Breast epithelium (tissue), 4 donors: Measurements from ENCODE around the gene PPP4R4. TPM values are rescaled to one million over a fixed set of nuclear protein-coding genes. Genes with fewer than 3 reads are reported as not detected.

ENCODE experiments used
- DNase-seq, 2 donors: peaks; one replicate each; pipeline ENCODE4 v3.0.0-alpha.2; 2019; ENCODE audit warnings: low spot score in 2 of 2
- H3K27ac ChIP-seq, 2 donors: fragments of 200-600 bp; sonication (generic) in 1 of 2; one replicate each; pipeline ENCODE4 v1.5.1; 2016 to 2019; ENCODE audit warnings: mild to moderate bottlenecking in 1 of 2
- H3K27me3 ChIP-seq, 2 donors: fragments of 200-600 bp; sonication (generic) in 1 of 2; one replicate each; pipeline versions ENCODE4 v1.5.1 to v1.6.0; 2017 to 2019; ENCODE audit warnings: control low read depth in 1 of 2, mild to moderate bottlenecking in 1 of 2
- H3K36me3 ChIP-seq: fragments of 200-600 bp; one replicate; pipeline ENCODE4 v1.5.1; 2019
- H3K4me1 ChIP-seq, 2 donors: fragments of 200-600 bp; sonication (generic); one replicate each; pipeline ENCODE4 v1.5.1; 2016 to 2019; ENCODE audit warnings: control low read depth in 1 of 2
- H3K4me3 ChIP-seq, 3 donors: fragments of 200-600 bp; sonication (generic); 1 replicate in 2 of 3; 2 replicates in 1 of 3; pipeline ENCODE4 v1.5.1; 2016 to 2019; ENCODE audit warnings: mild to moderate bottlenecking in 3 of 3, moderate library complexity in 2 of 3
- H3K9me3 ChIP-seq, 2 donors: fragments of 200-600 bp; sonication (generic) in 1 of 2; one replicate each; pipeline ENCODE4 v1.5.1; 2016 to 2019; ENCODE audit warnings: control low read depth in 1 of 2
- POLR2A ChIP-seq: fragments of 450-650 bp; IDR thresholded peaks from one replicate; pipeline ENCODE4 v1.6.1; 2016; ENCODE audit warnings: antibody characterized with exemption, mild to moderate bottlenecking, moderate library complexity
- POLR2AphosphoS5 ChIP-seq, 3 donors: sonication (generic); formaldehyde crosslinking; IDR thresholded peaks; one replicate each; pipeline ENCODE4 v1.6.1; 2017; ENCODE audit warnings: antibody characterized with exemption in 3 of 3
- intact Hi-C: fragments of 100-400 bp; cut with DNase I; formaldehyde crosslinking; loops from one replicate; pipeline ENCODE4 v1.15.1; 2023; ENCODE audit warnings: low total_unique reads
- total RNA-seq, 3 donors: library from RNA; depleted of rRNA; stranded (reverse); fragments of >200 nt; gene quantifications; one replicate each; pipeline ENCODE4 v1.1.0, GENCODE V29; 2016
- TF ChIP-seq, protein P1 (sequence below), 3 donors: fragments of 450-650 bp; IDR thresholded peaks; one replicate each; pipeline ENCODE4 v1.5.1; 2016 to 2017; ENCODE audit warnings: antibody characterized with exemption in 3 of 3, mild to moderate bottlenecking in 3 of 3, moderate library complexity in 3 of 3

Gene PPP4R4
- total RNA-seq, 3 donors from 2014 or later = 0.48 to 7.9 (median 7.2) TPM

DNA sequence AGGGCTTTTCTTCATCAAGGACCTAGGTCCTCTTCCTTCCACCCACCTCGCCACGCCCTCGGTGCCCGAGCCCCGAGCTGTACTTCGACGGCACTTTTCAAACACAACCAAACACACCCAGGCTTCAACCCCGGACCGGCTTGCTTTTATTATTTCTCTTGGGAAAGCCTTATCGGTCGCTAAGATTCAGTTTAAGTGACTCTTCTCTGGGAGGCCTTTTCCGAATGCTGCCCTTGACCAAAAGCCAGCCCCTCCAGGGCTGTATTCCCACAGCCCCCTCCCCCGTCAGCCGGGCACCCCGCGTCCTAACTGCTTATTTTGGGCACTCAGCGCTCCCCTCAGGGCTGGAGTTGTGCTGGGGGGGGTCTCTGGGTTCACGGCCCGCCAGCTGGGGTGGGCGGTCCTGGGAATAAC is 644 bp upstream of the PPP4R4 start:
- no peak for DNase-seq
- Histone ChIP-seq H3K4me1 (peaks cover 5 to 6% of the 10 kb centered on the region in 2 donors), H3K4me3 (peak overlapping the region; percentile 53 to 85 (median 66)), H3K27me3 (peaks cover 0 to 11% of the 10 kb centered on the region in 2 donors), H3K27ac (peak overlapping the region; percentile 50 to 68), H3K9me3 (no peaks in the 10 kb centered on the region), H3K36me3 (no peaks in the 10 kb centered on the region)
- intact Hi-C loops = no loop called here
- TF ChIP-seq POLR2A (no peak), POLR2AphosphoS5 (IDR thresholded peaks at IDR 0.05) (no peak)
- TF ChIP-seq, protein P1, sequence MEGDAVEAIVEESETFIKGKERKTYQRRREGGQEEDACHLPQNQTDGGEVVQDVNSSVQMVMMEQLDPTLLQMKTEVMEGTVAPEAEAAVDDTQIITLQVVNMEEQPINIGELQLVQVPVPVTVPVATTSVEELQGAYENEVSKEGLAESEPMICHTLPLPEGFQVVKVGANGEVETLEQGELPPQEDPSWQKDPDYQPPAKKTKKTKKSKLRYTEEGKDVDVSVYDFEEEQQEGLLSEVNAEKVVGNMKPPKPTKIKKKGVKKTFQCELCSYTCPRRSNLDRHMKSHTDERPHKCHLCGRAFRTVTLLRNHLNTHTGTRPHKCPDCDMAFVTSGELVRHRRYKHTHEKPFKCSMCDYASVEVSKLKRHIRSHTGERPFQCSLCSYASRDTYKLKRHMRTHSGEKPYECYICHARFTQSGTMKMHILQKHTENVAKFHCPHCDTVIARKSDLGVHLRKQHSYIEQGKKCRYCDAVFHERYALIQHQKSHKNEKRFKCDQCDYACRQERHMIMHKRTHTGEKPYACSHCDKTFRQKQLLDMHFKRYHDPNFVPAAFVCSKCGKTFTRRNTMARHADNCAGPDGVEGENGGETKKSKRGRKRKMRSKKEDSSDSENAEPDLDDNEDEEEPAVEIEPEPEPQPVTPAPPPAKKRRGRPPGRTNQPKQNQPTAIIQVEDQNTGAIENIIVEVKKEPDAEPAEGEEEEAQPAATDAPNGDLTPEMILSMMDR (IDR thresholded peaks at IDR 0.05) = no peak

DNA sequence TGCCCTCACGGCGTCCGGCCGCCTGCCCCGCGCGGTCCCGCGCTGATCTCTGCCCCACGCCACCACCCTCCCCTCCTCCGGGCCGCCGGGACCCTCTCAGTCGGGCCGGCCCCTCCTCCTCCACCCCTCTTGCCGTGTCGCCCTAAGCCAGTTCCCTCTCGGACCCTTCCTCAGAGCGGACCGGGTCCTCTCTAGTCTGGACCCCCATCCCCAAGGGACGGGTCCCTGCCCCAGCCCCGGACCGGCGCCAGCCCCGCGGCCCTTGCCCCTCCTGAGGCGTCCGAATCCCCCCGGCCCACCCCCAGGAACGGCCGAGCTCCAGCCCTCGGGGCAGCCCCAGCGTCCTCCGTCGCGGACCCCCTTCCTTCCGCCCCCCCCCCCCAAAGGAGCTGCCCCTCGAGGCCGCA is 485 bp downstream of the PPP4R4 start:
- no peak for DNase-seq

DNA sequence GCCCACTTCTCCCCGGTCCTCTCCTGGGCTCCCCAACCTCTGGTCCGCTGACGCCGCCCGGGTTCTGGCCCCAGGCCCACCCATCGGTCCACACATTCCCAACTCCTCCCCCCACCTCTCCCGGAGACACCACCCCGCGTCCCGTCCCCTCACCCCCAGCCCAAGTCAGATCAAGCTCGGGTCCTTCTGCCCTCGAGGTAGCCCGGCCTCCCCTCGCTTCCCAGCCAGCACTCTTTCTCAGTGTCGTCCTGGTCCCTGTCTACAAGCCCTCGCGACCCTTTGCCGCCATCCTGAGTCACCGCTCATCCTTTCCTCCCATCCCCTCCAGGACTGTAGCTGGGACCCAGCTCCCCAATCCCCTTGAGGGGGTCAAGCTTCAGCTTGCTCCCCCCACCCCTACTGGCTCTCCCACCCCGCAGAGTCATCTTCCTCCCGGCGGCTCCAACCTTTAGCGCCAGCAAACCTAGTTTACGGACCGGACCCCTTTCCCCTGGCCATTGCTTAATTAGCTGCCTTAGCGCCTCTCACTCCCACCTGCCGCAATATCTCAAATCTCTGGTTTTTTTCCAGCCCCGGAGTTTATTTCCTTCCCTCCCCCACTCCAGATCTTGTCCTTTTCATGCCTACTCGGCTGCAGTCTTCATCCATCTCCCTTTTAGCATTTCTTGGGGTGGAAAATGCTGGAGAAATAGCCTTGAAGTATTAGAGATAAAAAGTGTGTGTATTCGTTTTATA is 1.1 kb downstream of the PPP4R4 start:
- no peak for DNase-seq
- Histone ChIP-seq H3K27ac (no peak overlapping the region), H3K27me3 (peaks cover 0 to 19% of the 10 kb centered on the region in 2 donors)

More for the DNA sequence above, 485 bp downstream of the PPP4R4 start:
- TF ChIP-seq POLR2AphosphoS5 (IDR thresholded peaks at IDR 0.05) (no peak), POLR2A (no peak)
- TF ChIP-seq, protein P1 (IDR thresholded peaks at IDR 0.05) = no peak
- no peaks in the 10 kb centered on the region for H3K9me3 ChIP-seq
- H3K36me3 ChIP-seq = no peaks in the 10 kb centered on the region
- H3K4me3 ChIP-seq = peak overlapping the region; percentile 53 to 85 (median 66)
- H3K27me3 ChIP-seq = peaks cover 0 to 15% of the 10 kb centered on the region in 2 donors
- intact Hi-C loops = no loop called here
- H3K27ac ChIP-seq = peak overlapping the region in 1 of 2 donors; percentile 17
- peaks cover 5 to 6% of the 10 kb centered on the region in 2 donors for H3K4me1 ChIP-seq

DNA sequence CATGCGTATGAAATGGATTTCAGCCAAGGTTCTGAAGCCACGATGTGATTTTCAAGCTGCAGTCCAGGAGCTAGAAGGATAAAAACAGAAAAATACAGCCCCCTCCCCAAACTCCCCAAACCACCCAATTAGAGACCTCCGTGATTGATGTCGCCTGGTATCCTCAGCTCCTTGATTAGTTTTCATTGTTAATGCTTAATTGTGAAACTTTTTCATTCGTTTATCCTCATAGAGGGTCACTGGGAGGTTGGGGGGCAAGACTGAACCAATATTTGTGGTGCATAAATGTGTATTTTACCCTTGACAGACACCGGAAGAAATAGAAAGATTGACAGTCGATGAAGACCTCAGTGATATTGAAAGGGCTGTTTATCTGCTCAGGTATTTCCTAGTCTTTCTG is 1.6 kb downstream of the PPP4R4 start:
- Histone ChIP-seq H3K27me3 (peaks cover 0 to 20% of the 10 kb centered on the region in 2 donors), H3K9me3 (no peaks in the 10 kb centered on the region), H3K4me3 (peak overlapping the region in 1 of 3 donors; percentile 66), H3K36me3 (no peaks in the 10 kb centered on the region), H3K4me1 (peaks cover 5 to 6% of the 10 kb centered on the region in 2 donors), H3K27ac (no peak overlapping the region)
- intact Hi-C loops = no loop called here
- DNase-seq = no peak
- TF ChIP-seq, protein P1 (IDR thresholded peaks at IDR 0.05) = no peak
- TF ChIP-seq POLR2A (no peak), POLR2AphosphoS5 (IDR thresholded peaks at IDR 0.05) (no peak)

More for the DNA sequence above, 1.1 kb downstream of the PPP4R4 start:
- peaks cover 5 to 6% of the 10 kb centered on the region in 2 donors for H3K4me1 ChIP-seq
- no peaks in the 10 kb centered on the region for H3K36me3 ChIP-seq
- TF ChIP-seq, protein P1 (IDR thresholded peaks at IDR 0.05) = no peak
- TF ChIP-seq POLR2A (no peak), POLR2AphosphoS5 (IDR thresholded peaks at IDR 0.05) (no peak)
- intact Hi-C loops = no loop called here
- peak overlapping the region; percentile 53 to 85 (median 66) for H3K4me3 ChIP-seq
- H3K9me3 ChIP-seq = no peaks in the 10 kb centered on the region

DNA sequence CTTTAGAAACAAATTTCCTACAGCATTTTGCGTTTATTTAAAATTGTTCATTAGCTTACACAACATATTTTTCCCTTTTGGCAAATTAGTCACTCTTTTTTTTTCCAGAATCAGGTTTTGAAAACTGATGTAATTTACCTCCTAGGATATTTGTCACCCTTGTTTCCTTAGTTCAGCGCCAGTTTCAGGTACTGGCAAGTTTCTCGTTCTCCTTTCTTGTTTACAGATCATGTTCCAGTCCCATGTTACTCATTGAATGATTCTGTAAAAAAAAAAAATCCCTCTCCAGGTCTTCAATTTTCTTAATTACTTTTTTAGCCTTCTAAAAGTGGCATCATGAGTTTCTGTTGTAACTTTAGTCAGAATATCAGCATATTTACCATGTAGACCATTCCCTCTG is 2.7 kb downstream of the PPP4R4 start:
- TF ChIP-seq POLR2AphosphoS5 (IDR thresholded peaks at IDR 0.05) (no peak), POLR2A (no peak)
- TF ChIP-seq, protein P1 (IDR thresholded peaks at IDR 0.05) = no peak
- Histone ChIP-seq H3K36me3 (no peaks in the 10 kb centered on the region), H3K4me1 (peaks cover 5 to 6% of the 10 kb centered on the region in 2 donors), H3K9me3 (no peaks in the 10 kb centered on the region), H3K4me3 (no peak overlapping the region), H3K27me3 (peaks cover 0 to 20% of the 10 kb centered on the region in 2 donors), H3K27ac (no peak overlapping the region)
- DNase-seq = no peak
- intact Hi-C loops = no loop called here
